C4-2B (cell line): Measurements from ENCODE around the gene SPON2.

Source experiments
- ZFX ChIP-seq: fragments of 450-650 bp; IDR thresholded peaks from 2 replicates; pipeline ENCODE4 v1.6.1; 2017
- TF ChIP-seq, protein P1 (sequence below): fragments of 450-650 bp; conservative IDR thresholded peaks from 2 replicates; pipeline ENCODE4 v1.5.1; 2017; ENCODE audit warnings: mild to moderate bottlenecking

GRCh38 chr4:1174941-1175634, 2.7 kb upstream of the SPON2 start:
- TF ChIP-seq ZFX = no peak
- TF ChIP-seq, protein P1, sequence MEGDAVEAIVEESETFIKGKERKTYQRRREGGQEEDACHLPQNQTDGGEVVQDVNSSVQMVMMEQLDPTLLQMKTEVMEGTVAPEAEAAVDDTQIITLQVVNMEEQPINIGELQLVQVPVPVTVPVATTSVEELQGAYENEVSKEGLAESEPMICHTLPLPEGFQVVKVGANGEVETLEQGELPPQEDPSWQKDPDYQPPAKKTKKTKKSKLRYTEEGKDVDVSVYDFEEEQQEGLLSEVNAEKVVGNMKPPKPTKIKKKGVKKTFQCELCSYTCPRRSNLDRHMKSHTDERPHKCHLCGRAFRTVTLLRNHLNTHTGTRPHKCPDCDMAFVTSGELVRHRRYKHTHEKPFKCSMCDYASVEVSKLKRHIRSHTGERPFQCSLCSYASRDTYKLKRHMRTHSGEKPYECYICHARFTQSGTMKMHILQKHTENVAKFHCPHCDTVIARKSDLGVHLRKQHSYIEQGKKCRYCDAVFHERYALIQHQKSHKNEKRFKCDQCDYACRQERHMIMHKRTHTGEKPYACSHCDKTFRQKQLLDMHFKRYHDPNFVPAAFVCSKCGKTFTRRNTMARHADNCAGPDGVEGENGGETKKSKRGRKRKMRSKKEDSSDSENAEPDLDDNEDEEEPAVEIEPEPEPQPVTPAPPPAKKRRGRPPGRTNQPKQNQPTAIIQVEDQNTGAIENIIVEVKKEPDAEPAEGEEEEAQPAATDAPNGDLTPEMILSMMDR = no peak
